GM12874 (cell line): ENCODE data around the gene TMEM229B.

Experiments used
- TF ChIP-seq, protein P1 (sequence below): IDR thresholded peaks from 2 replicates; pipeline ENCODE4 v1.5.1; 2011; ENCODE audit warnings: low read depth, mild to moderate bottlenecking, control low read depth, low read length, moderate library complexity; ENCODE audit not compliant: insufficient read depth

Gene TMEM229B

GRCh38 chr14:67523764-67524633 is 35.5 kb upstream of the TMEM229B start:
- TF ChIP-seq, protein P1, sequence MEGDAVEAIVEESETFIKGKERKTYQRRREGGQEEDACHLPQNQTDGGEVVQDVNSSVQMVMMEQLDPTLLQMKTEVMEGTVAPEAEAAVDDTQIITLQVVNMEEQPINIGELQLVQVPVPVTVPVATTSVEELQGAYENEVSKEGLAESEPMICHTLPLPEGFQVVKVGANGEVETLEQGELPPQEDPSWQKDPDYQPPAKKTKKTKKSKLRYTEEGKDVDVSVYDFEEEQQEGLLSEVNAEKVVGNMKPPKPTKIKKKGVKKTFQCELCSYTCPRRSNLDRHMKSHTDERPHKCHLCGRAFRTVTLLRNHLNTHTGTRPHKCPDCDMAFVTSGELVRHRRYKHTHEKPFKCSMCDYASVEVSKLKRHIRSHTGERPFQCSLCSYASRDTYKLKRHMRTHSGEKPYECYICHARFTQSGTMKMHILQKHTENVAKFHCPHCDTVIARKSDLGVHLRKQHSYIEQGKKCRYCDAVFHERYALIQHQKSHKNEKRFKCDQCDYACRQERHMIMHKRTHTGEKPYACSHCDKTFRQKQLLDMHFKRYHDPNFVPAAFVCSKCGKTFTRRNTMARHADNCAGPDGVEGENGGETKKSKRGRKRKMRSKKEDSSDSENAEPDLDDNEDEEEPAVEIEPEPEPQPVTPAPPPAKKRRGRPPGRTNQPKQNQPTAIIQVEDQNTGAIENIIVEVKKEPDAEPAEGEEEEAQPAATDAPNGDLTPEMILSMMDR, result no peak

DNA sequence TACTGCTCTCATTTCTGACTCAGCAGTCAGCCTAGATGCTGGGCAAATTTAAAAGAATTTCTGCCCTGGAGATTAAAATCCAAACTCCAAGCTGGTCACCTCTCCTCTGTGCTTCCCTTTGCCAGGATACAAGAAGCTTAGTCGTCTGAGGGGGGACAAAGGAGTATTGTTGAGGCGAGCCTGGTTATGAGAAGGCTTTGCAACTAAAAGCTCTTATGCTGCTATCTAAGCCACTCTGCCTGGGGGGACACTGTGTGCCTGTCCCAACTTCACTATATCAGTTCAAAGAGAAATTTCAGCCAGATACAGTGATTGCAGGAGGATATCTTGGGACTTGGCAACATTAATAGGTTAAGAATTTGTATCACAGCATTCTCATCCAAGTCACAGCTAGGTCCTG is 33.7 kb upstream of the TMEM229B start:
- TF ChIP-seq, protein P1, result no peak

GRCh38 chr14:67520482-67520881 is 32.0 kb upstream of the TMEM229B start:
- TF ChIP-seq, protein P1, result no peak

- TF ChIP-seq, protein P1, result no peak
These were observed 30.9 kb upstream of the TMEM229B start for GRCh38 chr14:67519406-67519805.

DNA sequence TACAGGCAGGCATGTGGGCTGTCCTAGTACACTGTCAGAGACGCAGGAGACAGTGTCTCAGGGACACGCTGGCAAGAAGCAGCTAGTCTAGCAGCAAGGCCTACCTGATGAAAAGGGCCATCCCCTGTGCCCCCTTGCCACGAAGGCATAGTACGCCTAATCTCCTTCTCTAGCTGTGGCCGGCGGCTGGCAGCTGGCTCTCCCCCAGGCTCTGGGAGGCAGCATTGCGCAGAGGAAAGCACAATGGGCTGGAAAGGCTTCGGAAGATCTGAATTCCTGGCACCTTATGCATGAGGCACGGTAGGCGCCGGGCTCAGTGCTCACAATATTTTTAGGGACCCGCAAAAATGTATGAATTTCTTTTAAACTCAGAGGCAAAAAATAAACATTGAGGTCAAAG is 28.6 kb upstream of the TMEM229B start:
- TF ChIP-seq, protein P1, result no peak

DNA sequence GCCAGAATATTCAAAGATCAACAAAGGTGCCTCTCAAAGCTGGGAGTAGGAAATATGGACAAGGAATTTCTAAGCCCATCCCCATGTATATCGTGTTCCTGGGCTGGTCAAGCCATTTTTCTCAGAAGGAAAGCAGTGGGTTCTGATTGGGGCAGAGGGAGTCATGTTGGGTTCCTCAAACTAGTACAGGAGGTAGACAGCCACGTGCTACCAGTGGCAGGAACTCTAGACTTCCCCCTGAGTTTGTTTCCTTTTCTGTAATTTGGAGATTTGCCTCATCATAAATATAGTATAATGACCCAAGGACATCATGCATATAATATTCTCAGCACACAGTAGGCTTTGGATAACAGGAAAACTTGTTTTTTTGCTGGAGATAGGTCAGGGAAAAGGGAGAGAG is 28.2 kb upstream of the TMEM229B start:
- TF ChIP-seq, protein P1, result no peak

DNA sequence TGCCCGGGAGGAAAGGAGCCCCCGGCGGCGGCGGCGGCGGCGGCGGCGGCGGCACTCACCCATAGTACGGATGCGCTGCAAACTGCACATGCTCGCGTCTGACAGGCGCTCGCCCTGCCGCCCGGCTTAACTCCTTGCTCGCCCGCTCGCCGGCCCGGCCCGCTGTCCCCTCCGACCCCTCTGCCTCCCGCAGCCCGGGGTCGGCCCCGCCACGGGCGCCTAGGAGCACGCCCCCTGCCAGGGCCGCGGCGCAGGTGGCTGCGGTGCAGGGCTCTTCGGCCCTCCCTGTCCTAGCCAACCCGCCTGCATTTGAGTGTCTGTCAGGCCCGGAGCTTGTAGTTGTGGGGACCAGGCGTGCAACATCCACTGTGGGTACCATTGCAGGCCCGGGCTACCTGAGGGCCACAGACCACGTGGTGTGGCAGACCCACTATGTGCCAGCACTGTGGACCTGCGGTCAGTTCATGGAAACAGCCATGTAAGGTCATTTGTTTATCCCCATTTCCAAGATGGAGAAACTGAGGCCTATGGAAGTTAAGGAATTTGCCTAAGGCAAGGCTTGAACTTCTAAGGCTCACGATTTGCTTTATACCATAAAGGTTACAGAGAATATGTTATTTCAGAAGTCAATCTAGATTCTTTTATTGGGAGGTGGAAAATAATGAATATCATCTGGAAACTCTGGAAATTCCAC is 27.0 kb upstream of the TMEM229B start:
- TF ChIP-seq, protein P1, result no peak
